ENCODE measurements around the gene EIF1AD. TPM values are rescaled to one million over a fixed set of nuclear protein-coding genes. Genes with fewer than 3 reads are reported as not detected.
A peak's percentile ranks its signal among the peaks of the same experiment; 100 is the strongest.

EIF1AD gene
- total and polyA plus RNA-seq, 11 donors: 12.9 to 44.0 (median 20.7) TPM

DNA sequence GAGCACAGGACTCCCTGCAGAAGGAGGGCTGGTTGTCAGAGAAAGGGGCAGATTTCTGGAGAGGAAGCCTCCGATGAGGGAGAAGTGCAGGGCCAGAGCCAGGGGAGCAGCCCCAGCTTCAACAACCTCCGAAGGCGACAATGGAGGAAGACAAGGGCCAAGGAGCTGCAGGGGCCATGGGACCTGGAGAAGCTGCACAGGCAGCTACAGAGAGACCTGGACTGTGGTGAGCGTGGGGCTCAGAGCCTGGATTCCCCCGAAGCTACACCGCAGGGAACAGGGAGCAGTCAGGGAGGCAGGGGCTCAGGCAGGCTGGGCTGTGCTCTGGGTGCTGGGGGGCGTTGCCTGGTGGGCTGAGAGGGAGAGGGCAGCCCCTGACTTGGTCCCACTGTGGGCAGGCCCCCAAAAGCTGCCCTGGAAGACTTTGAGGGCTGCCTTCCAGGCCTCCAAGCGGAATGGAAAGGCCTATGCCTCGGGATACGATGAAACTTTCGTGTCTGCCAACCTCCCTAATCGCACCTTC is 54.3 kb downstream of the EIF1AD start:
- no peaks in the 10 kb centered on the region for H3K9me3 ChIP-seq
- H3K4me3 ChIP-seq: no peak overlapping the region
- peaks cover 0 to 6% (median 0%) of the 10 kb centered on the region in 9 donors for H3K27me3 ChIP-seq
- 79 to 83% (median 81%) methylated on average over 10 to 12 of the region's 12 CpGs for WGBS, 4 donors
- intact Hi-C loops (cut with DNase I): no loop called here
- TF ChIP-seq CTCF (IDR thresholded peaks at IDR 0.05) (no peak), POLR2A (IDR thresholded peaks at IDR 0.05) (no peak)
- no peak overlapping the region for H3K27ac ChIP-seq
- DNase-seq: no peak
- H3K36me3 ChIP-seq: no peaks in the 10 kb centered on the region
- ATAC-seq: peak in 1 of 4 donors; percentile 27
- H3K4me1 ChIP-seq: no peaks in the 10 kb centered on the region

DNA sequence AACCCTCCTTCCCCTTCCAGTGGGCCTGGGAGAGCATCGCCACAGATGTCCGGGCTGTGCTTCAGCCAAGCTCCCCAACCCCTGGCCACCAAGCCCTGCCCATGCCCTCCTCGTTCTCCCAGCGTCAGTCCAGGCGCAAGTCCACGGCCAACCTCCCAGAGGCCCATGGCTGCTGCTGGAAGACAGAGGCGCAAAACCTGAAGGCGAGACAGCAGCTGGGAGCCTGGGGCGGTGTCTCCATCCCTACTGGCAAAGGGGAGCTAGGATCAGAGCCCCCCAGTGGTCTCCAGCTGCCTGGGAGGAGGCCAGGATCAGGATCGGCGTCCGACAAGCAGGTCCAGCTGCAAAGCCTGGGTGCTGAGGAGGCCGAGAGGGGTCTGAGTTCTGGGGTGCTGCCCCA is 54.8 kb downstream of the EIF1AD start:
- DNase-seq (no peak), ATAC-seq (no peak)
- no peak for TF ChIP-seq POLR2A (IDR thresholded peaks at IDR 0.05)
- TF ChIP-seq CTCF (IDR thresholded peaks at IDR 0.05): no peak
- 39 to 50% (median 42%) methylated on average over 8 to 13 of the region's 13 CpGs for WGBS, 4 donors
- H3K36me3 ChIP-seq: no peaks in the 10 kb centered on the region
- intact Hi-C loops (cut with DNase I): no loop called here
- H3K4me3 ChIP-seq: no peak overlapping the region
- peaks cover 0 to 5% (median 0%) of the 10 kb centered on the region in 12 donors for H3K4me1 ChIP-seq
- no peaks in the 10 kb centered on the region for H3K9me3 ChIP-seq
- no peak overlapping the region for H3K27ac ChIP-seq
- peaks cover 0 to 6% (median 0%) of the 10 kb centered on the region in 9 donors for H3K27me3 ChIP-seq

GRCh38 chr11:65946655-65947054 is 55.3 kb downstream of the EIF1AD start:
- intact Hi-C loops (cut with DNase I): no loop called here
- Histone ChIP-seq H3K4me1 (peaks cover 0 to 10% (median 0%) of the 10 kb centered on the region in 12 donors), H3K27me3 (peaks cover 0 to 6% (median 0%) of the 10 kb centered on the region in 9 donors), H3K27ac (no peak overlapping the region), H3K36me3 (no peaks in the 10 kb centered on the region), H3K4me3 (no peak overlapping the region), H3K9me3 (no peaks in the 10 kb centered on the region)
- ATAC-seq (no peak), DNase-seq (no peak)
- WGBS, 4 donors: 77 to 86% (median 84%) methylated on average over 2 to 4 of the region's 4 CpGs
- no peak for TF ChIP-seq CTCF (IDR thresholded peaks at IDR 0.05)
- no peak for TF ChIP-seq POLR2A (IDR thresholded peaks at IDR 0.05)

Other genes starting within 250 kb of the EIF1AD start
- gene AP5B1, start 221.2 kb downstream of the EIF1AD start, total RNA-seq: 10 to 100 TPM in 2 of 9 donors, 1 to 10 TPM in 7; 5.4 to 17.7 (median 8.7) TPM
- gene AP5B1, start 221.2 kb downstream of the EIF1AD start, polyA plus RNA-seq: 1 to 10 TPM; 4.4 to 9.5 TPM
- gene OVOL1, start 215.1 kb downstream of the EIF1AD start, total RNA-seq: not detected
- gene OVOL1, start 215.1 kb downstream of the EIF1AD start, polyA plus RNA-seq: not detected
- under 1 TPM in 4 of 9 donors, not detected in 5; 0.13 to 0.52 (median 0.37) TPM for gene SNX32, start 168.2 kb downstream of the EIF1AD start, total RNA-seq
- gene SNX32, start 168.2 kb downstream of the EIF1AD start, polyA plus RNA-seq: under 1 TPM; 0.11 to 0.54 TPM
- gene CFL1, start 144.0 kb downstream of the EIF1AD start, total RNA-seq: 100 to 1,000 TPM; 289 to 839 (median 424) TPM
- gene CFL1, start 144.0 kb downstream of the EIF1AD start, polyA plus RNA-seq: 100 to 1,000 TPM; 289 to 973 TPM
- 10 to 100 TPM; 24.6 to 39.6 (median 35.5) TPM for gene MUS81, start 141.7 kb downstream of the EIF1AD start, total RNA-seq
- 10 to 100 TPM; 53.0 to 56.1 TPM for gene MUS81, start 141.7 kb downstream of the EIF1AD start, polyA plus RNA-seq
- gene EFEMP2, start 129.4 kb downstream of the EIF1AD start, total RNA-seq: 100 to 1,000 TPM in 3 of 9 donors, 10 to 100 TPM in 6; 67.7 to 123 (median 88.7) TPM
- gene EFEMP2, start 129.4 kb downstream of the EIF1AD start, polyA plus RNA-seq: 10 to 100 TPM; 43.6 to 86.6 TPM
- 1 to 10 TPM in 3 of 9 donors, under 1 TPM in 5, not detected in 1; 0.16 to 9.4 (median 0.90) TPM for gene CTSW, start 122.3 kb downstream of the EIF1AD start, total RNA-seq
- gene CTSW, start 122.3 kb downstream of the EIF1AD start, polyA plus RNA-seq: under 1 TPM; 0.17 to 0.53 TPM
- gene FIBP, start 113.7 kb downstream of the EIF1AD start, total RNA-seq: 10 to 100 TPM; 48.2 to 93.9 (median 57.3) TPM
- gene FIBP, start 113.7 kb downstream of the EIF1AD start, polyA plus RNA-seq: 10 to 100 TPM; 35.0 to 74.7 TPM
- gene CCDC85B, start 111.5 kb downstream of the EIF1AD start, total RNA-seq: 10 to 100 TPM; 32.3 to 78.1 (median 36.9) TPM
- gene CCDC85B, start 111.5 kb downstream of the EIF1AD start, polyA plus RNA-seq: 10 to 100 TPM; 31.3 to 62.1 TPM
- 10 to 100 TPM in 1 of 9 donors, 1 to 10 TPM in 6, under 1 TPM in 2; 0.22 to 13.7 (median 1.5) TPM for gene FOSL1, start 101.8 kb downstream of the EIF1AD start, total RNA-seq
- 10 to 100 TPM in 1 of 2 donors, 1 to 10 TPM in 1; 1.2 to 48.1 TPM for gene FOSL1, start 101.8 kb downstream of the EIF1AD start, polyA plus RNA-seq
- 10 to 100 TPM; 17.0 to 49.0 (median 39.5) TPM for gene C11orf68, start 83.1 kb downstream of the EIF1AD start, total RNA-seq
- gene C11orf68, start 83.1 kb downstream of the EIF1AD start, polyA plus RNA-seq: 10 to 100 TPM; 34.0 to 41.5 TPM
- gene DRAP1, start 82.7 kb downstream of the EIF1AD start, total RNA-seq: 100 to 1,000 TPM in 4 of 9 donors, 10 to 100 TPM in 5; 76.5 to 144 (median 96.9) TPM
- 100 to 1,000 TPM; 168 to 180 TPM for gene DRAP1, start 82.7 kb downstream of the EIF1AD start, polyA plus RNA-seq
- gene TSGA10IP, start 56.7 kb downstream of the EIF1AD start, total RNA-seq: under 1 TPM in 1 of 9 donors, not detected in 8; 0.51 TPM
- not detected for gene TSGA10IP, start 56.7 kb downstream of the EIF1AD start, polyA plus RNA-seq
- 10 to 100 TPM; 21.6 to 57.2 (median 31.1) TPM for gene SART1, start 40.4 kb downstream of the EIF1AD start, total RNA-seq
- 10 to 100 TPM; 40.4 to 70.1 TPM for gene SART1, start 40.4 kb downstream of the EIF1AD start, polyA plus RNA-seq
- 100 to 1,000 TPM in 7 of 9 donors, 10 to 100 TPM in 2; 68.7 to 227 (median 187) TPM for gene BANF1, start 346 bp upstream of the EIF1AD start, total RNA-seq
- gene BANF1, start 346 bp upstream of the EIF1AD start, polyA plus RNA-seq: 100 to 1,000 TPM; 220 to 345 TPM
- gene CST6, start 9.9 kb upstream of the EIF1AD start, total RNA-seq: 1 to 10 TPM in 3 of 9 donors, under 1 TPM in 1, not detected in 5; 0.87 to 8.3 (median 2.3) TPM
- 1 to 10 TPM in 1 of 2 donors, not detected in 1; 6.3 TPM for gene CST6, start 9.9 kb upstream of the EIF1AD start, polyA plus RNA-seq
- gene CATSPER1, start 24.3 kb upstream of the EIF1AD start, total RNA-seq: under 1 TPM in 2 of 9 donors, not detected in 7; 0.35 to 0.91 TPM
- under 1 TPM in 1 of 2 donors, not detected in 1; 0.12 TPM for gene CATSPER1, start 24.3 kb upstream of the EIF1AD start, polyA plus RNA-seq
- gene GAL3ST3, start 47.0 kb upstream of the EIF1AD start, total RNA-seq: 1 to 10 TPM in 8 of 9 donors, under 1 TPM in 1; 0.96 to 4.9 (median 2.4) TPM
- gene GAL3ST3, start 47.0 kb upstream of the EIF1AD start, polyA plus RNA-seq: 1 to 10 TPM in 1 of 2 donors, under 1 TPM in 1; 0.08 to 1.1 TPM
- 10 to 100 TPM; 69.8 to 92.9 (median 79.6) TPM for gene SF3B2, start 50.2 kb upstream of the EIF1AD start, total RNA-seq
- gene SF3B2, start 50.2 kb upstream of the EIF1AD start, polyA plus RNA-seq: 100 to 1,000 TPM in 1 of 2 donors, 10 to 100 TPM in 1; 43.5 to 106 TPM
- 100 to 1,000 TPM in 3 of 9 donors, 10 to 100 TPM in 6; 39.2 to 151 (median 90.4) TPM for gene PACS1, start 68.1 kb upstream of the EIF1AD start, total RNA-seq
- gene PACS1, start 68.1 kb upstream of the EIF1AD start, polyA plus RNA-seq: 10 to 100 TPM; 30.6 to 40.2 TPM